Measurements from ENCODE around the gene DYRK1A.

GRCh38 chr21:37550618-37551330 is 184.2 kb downstream of the DYRK1A start:
- TF ChIP-seq POLR2A (IDR thresholded peaks at IDR 0.05; ENCODE audit: low read depth, low read length) (no peak), POLR2AphosphoS5 (IDR thresholded peaks at IDR 0.05; ENCODE audit: low read depth, low read length) (no peak), SPI1 (IDR thresholded peaks at IDR 0.05; ENCODE audit: low read depth, low read length) (no peak), TAF1 (IDR thresholded peaks at IDR 0.05; ENCODE audit: low read depth, low read length) (no peak)

Measured in GM12891 (cell line).